PC-3 (cell line): ENCODE results near the gene AP1S1.

Experiments used
- CTCF ChIP-seq: fragments of 300-600 bp; sonication (generic); conservative IDR thresholded peaks from 2 replicates; pipeline ENCODE4 v1.5.1; 2017; ENCODE audit warnings: antibody characterized with exemption, low read depth, mild to moderate bottlenecking, low read length
- EZH2phosphoT487 ChIP-seq: fragments of 300-600 bp; sonication (generic); IDR thresholded peaks from 2 replicates; pipeline ENCODE4 v1.6.1; 2018; ENCODE audit warnings: mild to moderate bottlenecking, antibody characterized with exemption, low read length, borderline replicate concordance

GRCh38 chr7:101172854-101173751, 18.8 kb downstream of the AP1S1 start:
- TF ChIP-seq CTCF (no peak), EZH2phosphoT487 (no peak)
